GM12878 (cell line): ENCODE measurements around the gene ABL1. TPM values are rescaled to one million over a fixed set of nuclear protein-coding genes. Genes with fewer than 3 reads are reported as not detected.

Experiments
- ATAC-seq: fragments of 200-7000 bp; cut with Tn5 transposase; 3 replicates; pipeline ENCODE4 v1.9.1; 2020; ENCODE audit warnings: mild to moderate bottlenecking, moderate library complexity
- BruUV-seq: library from RNA; stranded (reverse); fragments of 400-500 nt; replicated peaks from 2 replicates; lab custom pipeline; 2021; lab: Mats Ljungman, UMichigan
- CTCF ChIA-PET: fragments of 300-600 bp; sonication (Branson Sonifier 250); formaldehyde crosslinking; extraction: SDS; loops from one replicate; lab custom pipeline; 2021; ENCODE audit warnings: inconsistent platforms; lab: Yijun Ruan, JAX
- POLR2A ChIA-PET: fragments of 350-600 bp; formaldehyde crosslinking; extraction: SDS; loops from one replicate; lab custom pipeline; 2021; ENCODE audit warnings: inconsistent platforms; lab: Charles Lee
- RAD21 ChIA-PET: fragments of 300-600 bp; sonication (Branson Sonifier 250); formaldehyde crosslinking; loops from one replicate; lab custom pipeline; 2023; ENCODE audit warnings: antibody characterized with exemption; ENCODE audit not compliant: unreplicated experiment; lab: Charles Lee
- SMC1A ChIA-PET: fragments of 300-600 bp; sonication (Branson Sonifier 250); formaldehyde crosslinking; loops from one replicate; lab custom pipeline; 2023; ENCODE audit not compliant: unreplicated experiment, uncharacterized antibody; lab: Charles Lee
- DNase-seq: peaks from one replicate; pipeline ENCODE4 v3.0.0-alpha.2; 2011; ENCODE audit warnings: low read depth, low spot score
- FAIRE-seq: peaks from 3 replicates; lab custom pipeline; 2011; peaks lifted over from hg19 to GRCh38; lab: Jason Lieb, UNC
- H2AFZ ChIP-seq: 2 replicates; pipeline ENCODE4 v1.6.0; 2011; ENCODE audit warnings: low read depth, low read length, control low read depth; ENCODE audit not compliant: control insufficient read depth
- H3K27ac ChIP-seq: 2 replicates; pipeline ENCODE4 v1.5.1; 2011; ENCODE audit warnings: control low read depth; ENCODE audit not compliant: control insufficient read depth, insufficient read depth
- H3K27me3 ChIP-seq, 2 experiments: replicated peaks in 1 of 2; 2 replicates each; pipeline versions ENCODE4 v1.6.0 to v1.6.1; 2011; ENCODE audit warnings: low read length in 1 of 2; ENCODE audit not compliant: control insufficient read depth in 2 of 2, insufficient read depth in 2 of 2
- H3K36me3 ChIP-seq, 2 experiments: 2 replicates each; pipeline ENCODE4 v1.5.1; 2011; ENCODE audit warnings: low read length in 1 of 2; ENCODE audit not compliant: control insufficient read depth in 2 of 2, insufficient read depth in 2 of 2
- H3K4me1 ChIP-seq: 2 replicates; pipeline ENCODE4 v1.6.1; 2011; ENCODE audit warnings: mild to moderate bottlenecking, low read length, moderate library complexity, mixed read lengths; ENCODE audit not compliant: control insufficient read depth, insufficient read depth
- H3K4me2 ChIP-seq: 2 replicates; pipeline ENCODE4 v1.6.0; 2011; ENCODE audit warnings: control low read depth; ENCODE audit not compliant: control insufficient read depth, insufficient read depth
- H3K4me3 ChIP-seq: fragments of 200-600 bp; sonication (generic); 2 replicates; pipeline ENCODE4 v1.5.1; 2016
- H3K79me2 ChIP-seq: 2 replicates; pipeline ENCODE4 v1.6.0; 2011; ENCODE audit warnings: low read length; ENCODE audit not compliant: control insufficient read depth, insufficient read depth
- H3K9ac ChIP-seq: 2 replicates; pipeline ENCODE4 v1.8.0; 2011; ENCODE audit warnings: low read length, control low read depth, mixed read lengths; ENCODE audit not compliant: control insufficient read depth, insufficient read depth
- H3K9me3 ChIP-seq: replicated peaks from 3 replicates; pipeline ENCODE4 v1.5.1; 2011; ENCODE audit warnings: mild to moderate bottlenecking, low read length; ENCODE audit not compliant: control insufficient read depth, insufficient read depth
- H4K20me1 ChIP-seq: 2 replicates; pipeline ENCODE4 v1.6.0; 2011; ENCODE audit not compliant: control insufficient read depth, insufficient read depth
- ASH2L ChIP-seq: fragments of 300-600, 200-600 bp; sonication (generic); IDR thresholded peaks from 2 replicates; pipeline ENCODE4 v1.6.1; 2017; ENCODE audit warnings: low read depth, mild to moderate bottlenecking, borderline replicate concordance
- CBFB ChIP-seq: IDR thresholded peaks from 2 replicates; pipeline ENCODE4 v1.6.1; 2016; ENCODE audit warnings: antibody characterized with exemption, low read depth
- HDAC2 ChIP-seq: fragments of 200-600 bp; sonication (generic); IDR thresholded peaks from 2 replicates; pipeline ENCODE4 v1.6.1; 2017
- HDAC6 ChIP-seq: fragments of 200-600 bp; sonication (generic); IDR thresholded peaks from one replicate; pipeline ENCODE4 v1.8.0; 2017; ENCODE audit warnings: antibody characterized with exemption; ENCODE audit not compliant: unreplicated experiment
- JUNB ChIP-seq: IDR thresholded peaks from 2 replicates; pipeline ENCODE4 v1.6.1; 2016; ENCODE audit warnings: antibody characterized with exemption, mild to moderate bottlenecking
- KLF5 ChIP-seq: fragments of 450-650 bp; IDR thresholded peaks from 2 replicates; pipeline ENCODE4 v1.6.1; 2014; ENCODE audit warnings: mild to moderate bottlenecking; ENCODE audit not compliant: partially characterized antibody
- NFYB ChIP-seq: IDR thresholded peaks from 2 replicates; pipeline ENCODE4 v1.6.1; 2011; ENCODE audit warnings: low read depth, mild to moderate bottlenecking, low read length, improper control_type of control experiment, moderate library complexity; ENCODE audit not compliant: insufficient read depth
- NKRF ChIP-seq: fragments of 450-650 bp; conservative IDR thresholded peaks from 2 replicates; pipeline ENCODE4 v1.6.1; 2017; ENCODE audit warnings: mild to moderate bottlenecking, moderate library complexity
- NR2C2 ChIP-seq: IDR thresholded peaks from 2 replicates; pipeline ENCODE4 v1.6.1; 2011; ENCODE audit warnings: borderline replicate concordance, low read depth; ENCODE audit not compliant: control insufficient read depth, insufficient read length
- PBX3 ChIP-seq: IDR thresholded peaks from 2 replicates; pipeline ENCODE4 v1.6.1; 2011; ENCODE audit warnings: mild to moderate bottlenecking, low read depth, low read length, moderate library complexity; ENCODE audit not compliant: insufficient replicate concordance
- ZBTB40 ChIP-seq: fragments of 450-650 bp; IDR thresholded peaks from 2 replicates; pipeline ENCODE4 v1.6.1; 2016; ENCODE audit warnings: mild to moderate bottlenecking, moderate library complexity, borderline replicate concordance
- ZNF687 ChIP-seq: fragments of 450-650 bp; IDR thresholded peaks from 2 replicates; pipeline ENCODE4 v1.6.1; 2017; ENCODE audit warnings: mild to moderate bottlenecking, moderate library complexity
- ZSCAN29 ChIP-seq: fragments of 450-650 bp; IDR thresholded peaks from 2 replicates; pipeline ENCODE4 v1.6.1; 2017; ENCODE audit warnings: mild to moderate bottlenecking, moderate library complexity
- WGBS: methylation state at CpG from one replicate; pipeline ENCODE4 v1.1.6; 2016; ENCODE audit warnings: low lambda C conversion rate; ENCODE audit not compliant: insufficient replicate concordance, insufficient coverage; ENCODE audit errors: missing lambda C conversion rate; 5-methylcytosine and 5-hydroxymethylcytosine counted together
- in situ Hi-C: fragments of 300-500 bp; cut with MboI; formaldehyde crosslinking; loops from 9 replicates; pipeline ENCODE4 v1.14.3; 2018; ENCODE audit warnings: mixed read lengths
- intact Hi-C: fragments of 100-400 bp; cut with micrococcal nuclease; formaldehyde crosslinking; loops from one replicate; pipeline ENCODE4 v1.14.2; 2022; ENCODE audit not compliant: unreplicated experiment
- polyA plus RNA-seq, 11 experiments: library from polyadenylated mRNA; depleted of rRNA in 4 of 11; unstranded in 6 of 11; stranded (reverse) in 5 of 11; fragments of >200 nt; fragmentation: Nextera tagmentation in 4 of 11; fragmentation: Illumina TruSeq in 1 of 11; extraction: Ambion mirVana in 4 of 11; extraction: Trizol in 1 of 11; gene quantifications; 1 replicate in 1 of 11; 2 replicates in 10 of 11; pipeline versions ENCODE4 v1.2.1 to v1.2.3, GENCODE V29; 2011 to 2016; ENCODE audit warnings: inconsistent platforms in 2 of 11, missing spikeins in 2 of 11, low read depth in 1 of 11
- total RNA-seq, 4 experiments: library from RNA; depleted of rRNA in 3 of 4; stranded (reverse); fragments of >200 nt in 3 of 4; fragmentation: Illumina TruSeq in 1 of 4; extraction: Trizol in 1 of 4; gene quantifications; 2 replicates each; pipeline versions ENCODE4 v1.2.1 to v1.2.3, GENCODE V29; 2013 to 2021

Gene ABL1
- total and polyA plus RNA-seq, 10 of the 15 experiments (the other 5 are each of a cell fraction or from before 2014, with no cell fraction given), result 0.79 to 51.5 (median 16.3) TPM

GRCh38 chr9:130854092-130854491 is 19.0 kb downstream of the ABL1 start:
- no peak overlapping the region for H3K4me3 ChIP-seq
- H2AFZ ChIP-seq, result no peak overlapping the region
- POLR2A ChIA-PET, result no interaction called here
- CTCF ChIA-PET, result interaction anchor here (0.9 to 1.3 kb wide), 5 partner anchors 14 to 153 kb away, joined by 3 read pairs; no protein-coding TSS in a partner anchor
- no peaks in the 10 kb centered on the region for H3K9me3 ChIP-seq
- no peaks in the 10 kb centered on the region for H3K4me1 ChIP-seq
- no peak for DNase-seq
- RAD21 ChIA-PET, result interaction anchor here (1.5 kb wide), 1 partner anchor 147 kb away, joined by 3 read pairs; no protein-coding TSS in a partner anchor
- H3K36me3 ChIP-seq, result peaks cover 9 to 13% of the 10 kb centered on the region in 2 experiments
- no peaks in the 10 kb centered on the region; the same call in none of the 2 replicates for H3K79me2 ChIP-seq
- no peaks in the 10 kb centered on the region for H3K27me3 ChIP-seq
- over 99% methylated on average over 8 of the region's 8 CpGs for WGBS
- no peak overlapping the region for H3K9ac ChIP-seq
- intact Hi-C loops, result no loop called here
- no peak for FAIRE-seq
- SMC1A ChIA-PET, result interaction anchor here (1.0 to 1.3 kb wide), 2 partner anchors 28 to 83 kb away, joined by 3 read pairs; no protein-coding TSS in a partner anchor
- no peak overlapping the region for H3K4me2 ChIP-seq
- no peak overlapping the region for H3K27ac ChIP-seq
- no TSS peak for BruUV-seq
- in situ Hi-C loops, result no loop called here
- ATAC-seq, result no peak
- H4K20me1 ChIP-seq, result no peaks in the 10 kb centered on the region
- TF ChIP-seq KLF5 (no peak), JUNB (no peak), NFYB (no peak), NR2C2 (no peak), ASH2L (no peak), ZNF687 (no peak), CBFB (no peak), NKRF (no peak), ZBTB40 (no peak), HDAC2 (no peak), PBX3 (no peak), HDAC6 (no peak), ZSCAN29 (no peak)
